Tibial artery (tissue), 4 donors: ENCODE data around the gene KRTAP4-5.

ENCODE experiments used
- DNase-seq, 2 donors: peaks; one replicate each; pipeline ENCODE4 v3.0.0-alpha.2; 2019
- H3K27ac ChIP-seq, 2 donors: fragments of 200-600 bp; sonication (generic) in 1 of 2; 1 replicate in 1 of 2; 2 replicates in 1 of 2; pipeline ENCODE4 v1.5.1; 2018 to 2019; ENCODE audit warnings: mild to moderate bottlenecking in 1 of 2
- H3K27me3 ChIP-seq, 2 donors: fragments of 200-600 bp; sonication (generic) in 1 of 2; one replicate each; pipeline versions ENCODE4 v1.5.1 to v1.6.0; 2016 to 2019
- H3K36me3 ChIP-seq, 3 donors: fragments of 200-600 bp; sonication (generic) in 2 of 3; one replicate each; pipeline ENCODE4 v1.5.1; 2016 to 2019; ENCODE audit warnings: mild to moderate bottlenecking in 2 of 3
- H3K4me1 ChIP-seq, 4 donors: fragments of 200-600 bp; sonication (generic) in 2 of 4; 1 replicate in 3 of 4; 2 replicates in 1 of 4; pipeline ENCODE4 v1.5.1; 2016 to 2019
- H3K4me3 ChIP-seq, 2 donors: fragments of 200-600 bp; sonication (generic) in 1 of 2; 1 replicate in 1 of 2; 2 replicates in 1 of 2; pipeline ENCODE4 v1.5.1; 2018 to 2019; ENCODE audit warnings: mild to moderate bottlenecking in 2 of 2
- H3K9me3 ChIP-seq, 3 donors: fragments of 200-600 bp; sonication (generic) in 1 of 3; one replicate each; pipeline ENCODE4 v1.5.1; 2016 to 2019
- intact Hi-C: fragments of 100-400 bp; cut with DNase I; formaldehyde crosslinking; loops from one replicate; pipeline ENCODE4 v1.15.0; 2023; ENCODE audit warnings: low total_unique reads
- TF ChIP-seq, protein P1 (sequence below), 2 experiments: fragments of 200-600 bp in 1 of 2; fragments of 450-650 bp in 1 of 2; IDR thresholded peaks; one replicate each; pipeline ENCODE4 v1.5.1; 2017 to 2019; ENCODE audit warnings: antibody characterized with exemption in 2 of 2, mild to moderate bottlenecking in 1 of 2, moderate library complexity in 1 of 2

KRTAP4-5 gene

DNA sequence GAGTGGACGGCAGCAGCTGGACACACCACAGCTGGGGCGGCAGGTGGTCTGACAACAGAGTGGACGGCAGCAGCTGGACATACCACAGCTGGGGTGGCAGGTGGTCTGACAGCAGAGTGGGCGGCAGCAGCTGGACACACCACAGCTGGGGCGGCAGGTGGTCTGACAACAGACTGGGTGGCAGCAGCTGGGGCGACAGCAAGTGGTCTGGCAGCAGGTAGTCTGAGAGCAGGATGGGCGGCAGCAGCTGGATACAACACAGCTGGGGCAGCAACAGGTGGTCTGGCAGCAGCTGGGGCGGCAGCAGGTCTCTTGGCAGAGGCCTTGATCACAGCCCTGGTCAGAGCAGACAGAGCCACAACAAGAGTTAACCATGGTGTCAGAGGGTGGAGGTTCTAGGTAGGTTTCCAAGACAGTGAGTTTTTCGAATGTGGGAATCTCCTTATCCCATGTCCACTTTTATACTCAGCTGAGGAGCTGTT is 34.9 kb upstream of the KRTAP4-5 start, which contains the start of gene KRTAP4-1:
KRTAP4-1 (minus strand) TSS at position 432 of the 482 bp plus-strand sequence; CDS start at position 375, 57 bp downstream.
- no peak for DNase-seq
- intact Hi-C loops, result no loop called here
- H3K4me1 ChIP-seq, result no peaks in the 10 kb centered on the region
- peaks cover 0 to 10% of the 10 kb centered on the region in 2 donors for H3K27me3 ChIP-seq
- TF ChIP-seq, protein P1, sequence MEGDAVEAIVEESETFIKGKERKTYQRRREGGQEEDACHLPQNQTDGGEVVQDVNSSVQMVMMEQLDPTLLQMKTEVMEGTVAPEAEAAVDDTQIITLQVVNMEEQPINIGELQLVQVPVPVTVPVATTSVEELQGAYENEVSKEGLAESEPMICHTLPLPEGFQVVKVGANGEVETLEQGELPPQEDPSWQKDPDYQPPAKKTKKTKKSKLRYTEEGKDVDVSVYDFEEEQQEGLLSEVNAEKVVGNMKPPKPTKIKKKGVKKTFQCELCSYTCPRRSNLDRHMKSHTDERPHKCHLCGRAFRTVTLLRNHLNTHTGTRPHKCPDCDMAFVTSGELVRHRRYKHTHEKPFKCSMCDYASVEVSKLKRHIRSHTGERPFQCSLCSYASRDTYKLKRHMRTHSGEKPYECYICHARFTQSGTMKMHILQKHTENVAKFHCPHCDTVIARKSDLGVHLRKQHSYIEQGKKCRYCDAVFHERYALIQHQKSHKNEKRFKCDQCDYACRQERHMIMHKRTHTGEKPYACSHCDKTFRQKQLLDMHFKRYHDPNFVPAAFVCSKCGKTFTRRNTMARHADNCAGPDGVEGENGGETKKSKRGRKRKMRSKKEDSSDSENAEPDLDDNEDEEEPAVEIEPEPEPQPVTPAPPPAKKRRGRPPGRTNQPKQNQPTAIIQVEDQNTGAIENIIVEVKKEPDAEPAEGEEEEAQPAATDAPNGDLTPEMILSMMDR (IDR thresholded peaks at IDR 0.05), result no peak
- H3K4me3 ChIP-seq, result no peak within 1 kb of the TSS
- no peak within 1 kb of the TSS for H3K27ac ChIP-seq
- H3K9me3 ChIP-seq, result no peaks in the 10 kb centered on the region
- H3K36me3 ChIP-seq, result no peaks in the 10 kb centered on the region

DNA sequence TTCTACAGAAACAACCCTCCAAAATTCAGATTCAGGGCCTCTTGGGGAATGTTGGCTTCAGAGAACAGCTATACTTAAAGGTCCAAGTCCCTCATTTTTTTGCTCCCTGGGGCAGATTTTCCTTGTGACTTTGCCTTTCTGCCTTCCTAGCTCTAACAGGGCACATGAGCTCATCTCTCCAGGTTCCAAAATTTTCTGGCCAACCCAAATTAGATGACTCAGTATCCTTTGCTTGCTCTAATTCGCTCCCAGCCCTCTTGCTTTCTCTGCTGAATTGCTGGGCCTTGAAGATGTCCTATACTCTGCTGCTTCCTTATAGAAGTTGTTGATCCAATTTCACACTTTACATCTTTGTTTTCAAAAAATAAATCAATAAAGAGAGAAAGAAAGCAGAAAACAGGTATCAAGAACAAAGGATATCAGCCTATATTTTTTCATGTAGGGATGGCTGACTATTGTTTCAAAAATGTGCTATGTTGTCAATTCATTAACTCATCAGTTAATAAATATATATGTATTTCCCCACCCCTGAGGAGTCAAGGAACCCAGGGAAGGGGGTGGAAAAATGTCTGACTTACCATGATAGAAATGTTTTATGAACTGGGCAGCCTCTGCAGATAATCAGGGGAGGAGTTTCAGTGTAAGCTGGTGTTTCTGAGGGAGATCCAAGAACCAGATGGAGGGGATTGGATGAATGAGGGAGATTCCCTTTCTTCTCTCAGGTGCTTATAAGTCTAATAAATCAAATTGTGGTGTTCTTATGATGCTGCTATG is 29.4 kb upstream of the KRTAP4-5 start:
- intact Hi-C loops, result no loop called here
- DNase-seq, result no peak
- Histone ChIP-seq H3K9me3 (no peaks in the 10 kb centered on the region), H3K27ac (no peak overlapping the region), H3K4me1 (no peaks in the 10 kb centered on the region), H3K36me3 (no peaks in the 10 kb centered on the region), H3K27me3 (no peaks in the 10 kb centered on the region), H3K4me3 (no peak overlapping the region)
- TF ChIP-seq, protein P1 (IDR thresholded peaks at IDR 0.05), result no peak

DNA sequence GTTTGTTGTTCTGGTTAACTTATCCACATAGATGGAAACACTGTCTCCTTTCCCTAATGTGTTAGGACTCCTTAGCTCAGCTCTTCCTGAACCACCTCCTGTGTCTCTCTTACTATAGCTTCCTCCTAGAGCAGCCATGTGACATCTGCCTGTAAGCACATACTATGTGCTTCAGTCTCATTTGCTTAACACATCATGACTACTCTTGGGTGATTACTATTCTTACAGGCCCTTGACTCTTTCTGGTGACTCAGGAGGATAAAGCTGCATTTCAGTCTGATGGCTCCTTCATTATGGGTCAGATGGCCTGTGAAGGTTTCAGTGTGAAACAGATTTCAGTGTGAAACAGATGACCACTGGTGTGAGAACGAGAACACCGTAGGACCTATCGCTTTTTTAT is 28.7 kb upstream of the KRTAP4-5 start:
- Histone ChIP-seq H3K27me3 (no peaks in the 10 kb centered on the region), H3K27ac (no peak overlapping the region), H3K4me1 (no peaks in the 10 kb centered on the region), H3K36me3 (no peaks in the 10 kb centered on the region), H3K9me3 (no peaks in the 10 kb centered on the region), H3K4me3 (no peak overlapping the region)
- no peak for DNase-seq
- intact Hi-C loops, result no loop called here
- TF ChIP-seq, protein P1 (IDR thresholded peaks at IDR 0.05), result no peak

DNA sequence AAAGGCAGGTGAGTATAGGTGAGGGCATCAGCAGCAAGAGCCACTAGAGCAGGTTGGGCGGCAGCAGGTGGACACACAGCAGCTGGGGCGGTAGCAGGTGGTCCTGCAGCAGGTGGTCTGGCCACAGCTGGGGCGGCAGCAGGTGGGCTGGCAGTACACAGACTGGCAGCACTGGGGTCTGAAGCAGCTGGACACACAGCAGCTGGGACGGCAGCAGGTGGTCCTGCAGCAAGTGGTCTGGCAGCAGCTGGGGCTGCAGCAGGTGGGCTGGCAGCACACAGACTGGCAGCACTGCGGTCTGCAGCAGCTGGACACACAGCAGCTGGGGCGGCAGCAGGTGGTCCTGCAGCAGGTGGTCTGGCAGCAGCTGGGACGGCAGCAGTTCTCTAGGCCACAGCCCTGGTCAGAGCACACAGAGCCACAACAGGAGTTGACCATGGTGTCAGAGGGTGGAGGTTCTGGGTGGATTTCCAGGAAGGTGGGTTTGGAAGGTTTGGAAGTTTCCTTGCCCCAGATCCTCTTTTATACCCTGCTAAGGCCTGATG is 28.2 kb upstream of the KRTAP4-5 start, which contains the start of gene KRTAP4-2:
KRTAP4-2 (minus strand) TSS at position 495 of the 545 bp plus-strand sequence; CDS start at position 438, 57 bp downstream.
- no peaks in the 10 kb centered on the region for H3K4me1 ChIP-seq
- no peaks in the 10 kb centered on the region for H3K27me3 ChIP-seq
- no peak within 1 kb of the TSS for H3K4me3 ChIP-seq
- no peaks in the 10 kb centered on the region for H3K36me3 ChIP-seq
- DNase-seq, result no peak
- intact Hi-C loops, result no loop called here
- no peak within 1 kb of the TSS for H3K27ac ChIP-seq
- TF ChIP-seq, protein P1 (IDR thresholded peaks at IDR 0.05), result no peak
- H3K9me3 ChIP-seq, result no peaks in the 10 kb centered on the region

DNA sequence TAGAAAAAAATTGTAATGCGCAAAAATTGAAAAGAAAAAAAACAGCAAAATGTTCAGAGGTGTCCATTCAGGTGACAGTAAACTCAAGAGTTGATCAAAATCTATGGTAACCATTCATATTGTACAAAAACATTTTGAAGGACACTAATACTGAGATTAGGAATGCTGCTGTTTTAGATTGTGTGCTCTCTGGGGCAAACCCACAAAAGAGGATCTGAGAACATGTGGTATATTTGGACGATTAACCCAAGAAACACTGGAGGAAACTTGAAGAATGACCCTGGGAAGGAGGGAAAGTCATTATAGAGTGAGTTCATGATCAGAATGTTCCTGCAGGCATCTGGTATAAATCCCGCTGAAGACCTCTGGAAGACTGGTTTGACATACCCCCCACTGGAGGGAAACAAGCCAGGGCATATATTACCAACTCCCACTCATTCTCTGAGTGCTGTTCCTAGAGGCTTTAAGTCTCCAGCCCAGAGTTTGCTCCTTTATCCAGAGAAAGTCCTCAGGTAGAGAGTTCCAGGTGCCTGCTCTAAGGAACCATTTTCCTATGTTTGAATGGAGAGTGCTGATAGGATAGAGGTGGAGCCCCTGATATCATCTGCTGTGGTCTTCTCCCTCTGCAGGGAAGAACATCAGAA is 27.2 kb upstream of the KRTAP4-5 start:
- Histone ChIP-seq H3K27me3 (no peaks in the 10 kb centered on the region), H3K4me3 (no peak overlapping the region), H3K27ac (no peak overlapping the region), H3K9me3 (no peaks in the 10 kb centered on the region), H3K4me1 (no peaks in the 10 kb centered on the region), H3K36me3 (no peaks in the 10 kb centered on the region)
- TF ChIP-seq, protein P1 (IDR thresholded peaks at IDR 0.05), result no peak
- DNase-seq, result no peak
- intact Hi-C loops, result no loop called here
